Neural cell (in vitro differentiated cells): ENCODE results near the gene MOB3A. TPM values are rescaled to one million over a fixed set of nuclear protein-coding genes. Genes with fewer than 3 reads are reported as not detected.
A peak's percentile ranks its signal among the peaks of the same experiment; 100 is the strongest.

Experiments
- H2AFZ ChIP-seq: fragments of 200-600, 300-800 bp; sonication (generic), shearing (Covaris generic); 2 replicates; pipeline ENCODE4 v1.6.0; 2014; ENCODE audit warnings: low read depth, mild to moderate bottlenecking, antibody characterized with exemption, low read length, moderate library complexity
- H3F3A ChIP-seq: fragments of 200-600 bp; shearing (Covaris generic); 2 replicates; pipeline ENCODE4 v1.6.1; 2016; ENCODE audit warnings: mild to moderate bottlenecking, moderate library complexity, mixed read lengths, antibody characterized with exemption, low read length; ENCODE audit not compliant: insufficient read depth, poor library complexity, severe bottlenecking
- H3K27ac ChIP-seq: fragments of 200-600, 300-800 bp; sonication (generic), shearing (Covaris generic); 2 replicates; pipeline ENCODE4 v1.5.1; 2014; ENCODE audit warnings: mild to moderate bottlenecking, low read length, moderate library complexity
- H3K27me3 ChIP-seq: fragments of 300-800, 200-600 bp; sonication (generic), shearing (Covaris generic); 2 replicates; pipeline ENCODE4 v1.6.0; 2014; ENCODE audit warnings: mild to moderate bottlenecking, low read depth, low read length, moderate library complexity; ENCODE audit not compliant: insufficient read depth
- H3K36me3 ChIP-seq: fragments of 300-800, 200-600 bp; sonication (generic), shearing (Covaris generic); 2 replicates; pipeline ENCODE4 v1.5.1; 2014; ENCODE audit warnings: mild to moderate bottlenecking, antibody characterized with exemption, low read length, moderate library complexity; ENCODE audit not compliant: insufficient read depth
- H3K4me2 ChIP-seq: fragments of 300-800, 200-600 bp; sonication (generic), shearing (Covaris generic); 2 replicates; pipeline ENCODE4 v1.6.0; 2014; ENCODE audit warnings: mild to moderate bottlenecking, low read length
- H3K4me3 ChIP-seq: fragments of 300-800, 200-600 bp; sonication (generic), shearing (Covaris generic); 2 replicates; pipeline ENCODE4 v1.5.1; 2014; ENCODE audit warnings: mild to moderate bottlenecking, low read length, moderate library complexity
- H3K79me2 ChIP-seq: fragments of 200-600 bp; shearing (Covaris generic); replicated peaks from 2 replicates; pipeline ENCODE4 v1.6.0; 2014; ENCODE audit warnings: mild to moderate bottlenecking, low read length, moderate library complexity; ENCODE audit not compliant: insufficient read depth
- H3K9ac ChIP-seq: fragments of 300-800, 200-600 bp; sonication (generic), shearing (Covaris generic); 2 replicates; pipeline ENCODE4 v1.6.1; 2016; ENCODE audit warnings: mild to moderate bottlenecking, low read length, mixed read lengths
- H3K9me2 ChIP-seq: fragments of 200-600 bp; shearing (Covaris generic); 2 replicates; pipeline ENCODE4 v1.6.1; 2016; ENCODE audit warnings: mild to moderate bottlenecking, low read length, mixed read lengths; ENCODE audit not compliant: insufficient read depth
- H3K9me3 ChIP-seq: fragments of 200-600, 300-800 bp; sonication (generic), shearing (Covaris generic); 2 replicates; pipeline ENCODE4 v1.6.1; 2016; ENCODE audit warnings: mild to moderate bottlenecking, mixed run types, low read length, moderate library complexity, mixed read lengths
- H4K20me1 ChIP-seq: fragments of 200-600 bp; shearing (Covaris generic); 2 replicates; pipeline ENCODE4 v1.6.1; 2016; ENCODE audit warnings: mild to moderate bottlenecking, mixed run types; ENCODE audit not compliant: insufficient read depth
- EP300 ChIP-seq: fragments of 450-650 bp; conservative IDR thresholded peaks from 2 replicates; pipeline ENCODE4 v1.6.1; 2014; ENCODE audit warnings: antibody characterized with exemption, mild to moderate bottlenecking, moderate library complexity; ENCODE audit not compliant: poor library complexity, severe bottlenecking
- EZH2 ChIP-seq: fragments of 200-600, 300-800 bp; shearing (Covaris generic), sonication (generic); IDR thresholded peaks from 2 replicates; pipeline ENCODE4 v1.6.1; 2014; ENCODE audit warnings: antibody characterized with exemption, low read length, borderline replicate concordance, mild to moderate bottlenecking; ENCODE audit not compliant: insufficient read depth, poor library complexity, severe bottlenecking
- MXI1 ChIP-seq: fragments of 450-650 bp; conservative IDR thresholded peaks from 2 replicates; pipeline ENCODE4 v1.6.1; 2014; ENCODE audit warnings: antibody characterized with exemption, mild to moderate bottlenecking; ENCODE audit not compliant: poor library complexity, severe bottlenecking
- POLR2AphosphoS5 ChIP-seq: IDR thresholded peaks from 2 replicates; pipeline ENCODE4 v1.6.1; 2012
- RAD21 ChIP-seq: fragments of 450-650 bp; conservative IDR thresholded peaks from 2 replicates; pipeline ENCODE4 v1.6.1; 2014; ENCODE audit warnings: antibody characterized with exemption, mild to moderate bottlenecking, moderate library complexity
- SMC3 ChIP-seq: fragments of 450-650 bp; conservative IDR thresholded peaks from 2 replicates; pipeline ENCODE4 v1.6.1; 2014; ENCODE audit warnings: antibody characterized with exemption, mild to moderate bottlenecking, moderate library complexity; ENCODE audit not compliant: poor library complexity
- TAF1 ChIP-seq: IDR thresholded peaks from 2 replicates; pipeline ENCODE4 v1.6.1; 2012; ENCODE audit warnings: low read depth
- polyA plus RNA-seq: library from polyadenylated mRNA; depleted of rRNA; stranded (reverse); fragments of >200 nt; gene quantifications from 2 replicates; pipeline ENCODE4 v1.2.3, GENCODE V29; 2014
- TF ChIP-seq, protein P1 (sequence below): fragments of 450-650 bp; IDR thresholded peaks from 2 replicates; pipeline ENCODE4 v1.5.1; 2014; ENCODE audit warnings: antibody characterized with exemption, mild to moderate bottlenecking, moderate library complexity; ENCODE audit not compliant: poor library complexity, severe bottlenecking
- TF ChIP-seq, protein P2 (sequence below): IDR thresholded peaks from 2 replicates; pipeline ENCODE4 v1.6.1; 2012; ENCODE audit warnings: borderline replicate concordance

The MOB3A gene
- polyA plus RNA-seq, 1 donor from 2014 or later = 5.8 TPM

DNA sequence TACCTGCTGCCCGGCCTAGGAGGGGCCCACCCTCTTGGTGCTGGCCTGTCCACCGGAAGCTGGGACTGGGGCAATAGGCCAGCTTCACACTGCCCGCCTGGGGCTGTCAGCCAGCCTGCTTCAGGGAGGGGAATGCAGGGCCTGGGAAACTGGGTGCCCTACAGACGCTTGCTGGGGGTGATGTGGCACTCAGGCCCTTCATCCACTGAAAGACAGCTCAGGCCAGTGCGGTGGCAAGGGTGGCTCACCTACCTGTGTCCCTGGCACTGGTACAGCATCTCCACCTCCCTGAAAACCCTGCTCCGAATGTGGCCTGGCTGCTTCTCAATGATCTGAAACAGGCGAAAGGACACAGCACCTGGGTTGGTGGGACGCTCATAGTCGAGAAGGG is 52.9 kb downstream of the MOB3A start:
- Histone ChIP-seq H3K36me3 (no peaks in the 10 kb centered on the region), H3K9ac (no peak overlapping the region)

DNA sequence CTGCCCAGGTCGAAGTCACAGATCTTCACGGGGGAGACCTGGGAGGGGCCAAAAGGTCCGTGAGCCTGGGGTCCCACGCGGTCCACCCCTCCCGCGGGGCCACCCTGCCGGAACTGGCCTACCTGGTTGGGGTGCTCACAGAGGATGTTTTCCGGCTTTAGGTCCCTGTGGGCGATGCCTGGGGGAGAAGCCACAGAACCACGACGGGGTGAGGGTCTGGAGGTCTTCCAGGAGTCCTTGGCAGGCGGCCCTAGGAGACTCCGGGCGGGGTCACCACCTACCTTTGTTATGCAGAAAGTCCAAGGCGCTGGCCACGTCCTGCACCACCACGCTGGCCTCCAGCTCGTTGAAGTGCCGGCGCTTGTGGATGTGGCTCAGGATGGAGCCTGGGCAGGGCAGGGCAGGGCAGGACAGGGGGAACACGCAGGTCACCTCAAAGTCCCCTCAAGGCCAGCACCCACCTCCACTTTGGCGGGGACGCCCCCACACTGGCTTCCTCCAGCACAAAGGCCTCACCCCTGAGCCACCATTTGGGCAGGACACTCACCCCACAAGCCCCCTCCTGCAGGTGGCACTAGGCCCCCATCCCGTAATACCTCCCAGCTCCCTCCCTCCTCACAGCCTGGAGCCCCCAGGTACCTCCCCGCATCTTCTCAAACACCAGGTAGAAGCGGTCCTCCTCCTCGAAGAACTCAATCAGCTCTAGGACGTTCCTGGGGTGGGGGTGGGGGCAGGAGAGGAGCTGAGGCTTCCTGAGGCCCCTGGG is 53.5 kb downstream of the MOB3A start:
- peak overlapping the region; percentile 64 for H3K9ac ChIP-seq
- H3K79me2 ChIP-seq = no peaks in the 10 kb centered on the region
- no peaks in the 10 kb centered on the region for H3K27me3 ChIP-seq
- no peaks in the 10 kb centered on the region for H3K9me3 ChIP-seq
- peak overlapping the region; percentile 79 for H3K27ac ChIP-seq
- no peaks in the 10 kb centered on the region for H3F3A ChIP-seq
- no peak overlapping the region for H2AFZ ChIP-seq
- no peaks in the 10 kb centered on the region for H3K36me3 ChIP-seq
- TF ChIP-seq MXI1 = no peak
- TF ChIP-seq RAD21 = no peak
- TF ChIP-seq EP300 = no peak
- TF ChIP-seq TAF1 = no peak
- TF ChIP-seq POLR2AphosphoS5 = no peak
- TF ChIP-seq, protein P1, sequence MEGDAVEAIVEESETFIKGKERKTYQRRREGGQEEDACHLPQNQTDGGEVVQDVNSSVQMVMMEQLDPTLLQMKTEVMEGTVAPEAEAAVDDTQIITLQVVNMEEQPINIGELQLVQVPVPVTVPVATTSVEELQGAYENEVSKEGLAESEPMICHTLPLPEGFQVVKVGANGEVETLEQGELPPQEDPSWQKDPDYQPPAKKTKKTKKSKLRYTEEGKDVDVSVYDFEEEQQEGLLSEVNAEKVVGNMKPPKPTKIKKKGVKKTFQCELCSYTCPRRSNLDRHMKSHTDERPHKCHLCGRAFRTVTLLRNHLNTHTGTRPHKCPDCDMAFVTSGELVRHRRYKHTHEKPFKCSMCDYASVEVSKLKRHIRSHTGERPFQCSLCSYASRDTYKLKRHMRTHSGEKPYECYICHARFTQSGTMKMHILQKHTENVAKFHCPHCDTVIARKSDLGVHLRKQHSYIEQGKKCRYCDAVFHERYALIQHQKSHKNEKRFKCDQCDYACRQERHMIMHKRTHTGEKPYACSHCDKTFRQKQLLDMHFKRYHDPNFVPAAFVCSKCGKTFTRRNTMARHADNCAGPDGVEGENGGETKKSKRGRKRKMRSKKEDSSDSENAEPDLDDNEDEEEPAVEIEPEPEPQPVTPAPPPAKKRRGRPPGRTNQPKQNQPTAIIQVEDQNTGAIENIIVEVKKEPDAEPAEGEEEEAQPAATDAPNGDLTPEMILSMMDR = no peak
- no peak for TF ChIP-seq SMC3
- no peak for TF ChIP-seq EZH2
- TF ChIP-seq, protein P2, sequence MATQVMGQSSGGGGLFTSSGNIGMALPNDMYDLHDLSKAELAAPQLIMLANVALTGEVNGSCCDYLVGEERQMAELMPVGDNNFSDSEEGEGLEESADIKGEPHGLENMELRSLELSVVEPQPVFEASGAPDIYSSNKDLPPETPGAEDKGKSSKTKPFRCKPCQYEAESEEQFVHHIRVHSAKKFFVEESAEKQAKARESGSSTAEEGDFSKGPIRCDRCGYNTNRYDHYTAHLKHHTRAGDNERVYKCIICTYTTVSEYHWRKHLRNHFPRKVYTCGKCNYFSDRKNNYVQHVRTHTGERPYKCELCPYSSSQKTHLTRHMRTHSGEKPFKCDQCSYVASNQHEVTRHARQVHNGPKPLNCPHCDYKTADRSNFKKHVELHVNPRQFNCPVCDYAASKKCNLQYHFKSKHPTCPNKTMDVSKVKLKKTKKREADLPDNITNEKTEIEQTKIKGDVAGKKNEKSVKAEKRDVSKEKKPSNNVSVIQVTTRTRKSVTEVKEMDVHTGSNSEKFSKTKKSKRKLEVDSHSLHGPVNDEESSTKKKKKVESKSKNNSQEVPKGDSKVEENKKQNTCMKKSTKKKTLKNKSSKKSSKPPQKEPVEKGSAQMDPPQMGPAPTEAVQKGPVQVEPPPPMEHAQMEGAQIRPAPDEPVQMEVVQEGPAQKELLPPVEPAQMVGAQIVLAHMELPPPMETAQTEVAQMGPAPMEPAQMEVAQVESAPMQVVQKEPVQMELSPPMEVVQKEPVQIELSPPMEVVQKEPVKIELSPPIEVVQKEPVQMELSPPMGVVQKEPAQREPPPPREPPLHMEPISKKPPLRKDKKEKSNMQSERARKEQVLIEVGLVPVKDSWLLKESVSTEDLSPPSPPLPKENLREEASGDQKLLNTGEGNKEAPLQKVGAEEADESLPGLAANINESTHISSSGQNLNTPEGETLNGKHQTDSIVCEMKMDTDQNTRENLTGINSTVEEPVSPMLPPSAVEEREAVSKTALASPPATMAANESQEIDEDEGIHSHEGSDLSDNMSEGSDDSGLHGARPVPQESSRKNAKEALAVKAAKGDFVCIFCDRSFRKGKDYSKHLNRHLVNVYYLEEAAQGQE = no peak
- peak overlapping the region; percentile 55 for H3K4me2 ChIP-seq
- no peaks in the 10 kb centered on the region for H3K9me2 ChIP-seq
- no peaks in the 10 kb centered on the region for H4K20me1 ChIP-seq
- peak overlapping the region; percentile 64 for H3K4me3 ChIP-seq

More for the DNA sequence above, 52.9 kb downstream of the MOB3A start:
- Histone ChIP-seq H3K4me2 (no peak overlapping the region), H3K27me3 (no peaks in the 10 kb centered on the region), H4K20me1 (no peaks in the 10 kb centered on the region), H3K9me2 (no peaks in the 10 kb centered on the region), H3F3A (no peaks in the 10 kb centered on the region), H3K4me3 (no peak overlapping the region), H2AFZ (no peak overlapping the region), H3K9me3 (no peaks in the 10 kb centered on the region), H3K27ac (no peak overlapping the region), H3K79me2 (peaks cover 4% of the 10 kb centered on the region)
- TF ChIP-seq, protein P2 = no peak
- TF ChIP-seq POLR2AphosphoS5 = no peak
